ENCODE results near the gene STX2.

DNA sequence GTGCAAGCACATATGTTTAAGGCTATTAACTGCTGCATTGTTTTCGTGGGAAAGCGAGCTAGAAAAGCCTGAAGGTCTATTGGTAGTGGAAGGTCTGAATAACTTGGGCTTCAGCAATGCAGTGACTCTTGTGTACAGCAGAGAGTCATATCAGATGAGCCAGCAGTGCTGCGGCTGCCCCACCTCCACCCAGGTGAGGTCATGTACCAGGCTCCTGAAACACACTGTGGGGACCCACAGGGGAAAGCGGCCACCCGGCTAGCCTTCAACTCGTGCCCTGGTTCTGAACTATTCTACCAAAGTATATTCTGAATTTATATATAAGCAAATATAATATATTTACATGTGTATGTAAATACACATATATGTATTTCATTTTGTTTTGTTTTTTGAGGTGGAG lies 20.1 kb upstream of the STX2 start:
- TF ChIP-seq, protein P1, sequence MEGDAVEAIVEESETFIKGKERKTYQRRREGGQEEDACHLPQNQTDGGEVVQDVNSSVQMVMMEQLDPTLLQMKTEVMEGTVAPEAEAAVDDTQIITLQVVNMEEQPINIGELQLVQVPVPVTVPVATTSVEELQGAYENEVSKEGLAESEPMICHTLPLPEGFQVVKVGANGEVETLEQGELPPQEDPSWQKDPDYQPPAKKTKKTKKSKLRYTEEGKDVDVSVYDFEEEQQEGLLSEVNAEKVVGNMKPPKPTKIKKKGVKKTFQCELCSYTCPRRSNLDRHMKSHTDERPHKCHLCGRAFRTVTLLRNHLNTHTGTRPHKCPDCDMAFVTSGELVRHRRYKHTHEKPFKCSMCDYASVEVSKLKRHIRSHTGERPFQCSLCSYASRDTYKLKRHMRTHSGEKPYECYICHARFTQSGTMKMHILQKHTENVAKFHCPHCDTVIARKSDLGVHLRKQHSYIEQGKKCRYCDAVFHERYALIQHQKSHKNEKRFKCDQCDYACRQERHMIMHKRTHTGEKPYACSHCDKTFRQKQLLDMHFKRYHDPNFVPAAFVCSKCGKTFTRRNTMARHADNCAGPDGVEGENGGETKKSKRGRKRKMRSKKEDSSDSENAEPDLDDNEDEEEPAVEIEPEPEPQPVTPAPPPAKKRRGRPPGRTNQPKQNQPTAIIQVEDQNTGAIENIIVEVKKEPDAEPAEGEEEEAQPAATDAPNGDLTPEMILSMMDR (IDR thresholded peaks at IDR 0.05; ENCODE audit: extremely low read depth in 1 of 2, insufficient read depth in 1 of 2, low read depth in 1 of 2, low read length in 2 of 2): no peak
- TF ChIP-seq FOS (IDR thresholded peaks at IDR 0.05; ENCODE audit: borderline replicate concordance, insufficient read depth, low read length) (no peak), POLR2A (IDR thresholded peaks at IDR 0.05; ENCODE audit: low read depth, low read length) (no peak), EZH2 (IDR thresholded peaks at IDR 0.05; ENCODE audit: borderline replicate concordance, low read depth, low read length, severe bottlenecking) (no peak), POLR2AphosphoS5 (IDR thresholded peaks at IDR 0.05; ENCODE audit: insufficient read depth, low read depth, low read length) (no peak)
